Mesenchymal stem cell (in vitro differentiated cells and primary cell): ENCODE data around the gene IL37.

Experiments used
- DNase-seq: peaks from one replicate; pipeline ENCODE4 v3.0.0-alpha.2; 2013
- H2AFZ ChIP-seq: one replicate; pipeline ENCODE4 v1.6.1; 2013; ENCODE audit warnings: low read depth, mild to moderate bottlenecking, control low read depth, inconsistent platforms, low read length, moderate library complexity
- H2AK5ac ChIP-seq: 2 replicates; pipeline ENCODE4 v1.6.1; 2013; ENCODE audit warnings: low read length, moderate library complexity, mild to moderate bottlenecking, inconsistent platforms; ENCODE audit not compliant: severe bottlenecking
- H2BK120ac ChIP-seq: one replicate; pipeline ENCODE4 v1.6.1; 2013; ENCODE audit warnings: low read depth, mild to moderate bottlenecking, inconsistent platforms, low read length, moderate library complexity
- H2BK12ac ChIP-seq, 2 experiments: one replicate each; pipeline ENCODE4 v1.6.1; 2013; ENCODE audit warnings: inconsistent platforms in 2 of 2, low read length in 2 of 2, mild to moderate bottlenecking in 2 of 2, moderate library complexity in 2 of 2, control low read depth in 1 of 2
- H2BK15ac ChIP-seq: one replicate; pipeline ENCODE4 v1.6.1; 2013; ENCODE audit warnings: mild to moderate bottlenecking, low read depth, inconsistent platforms; ENCODE audit not compliant: poor library complexity, severe bottlenecking
- H2BK5ac ChIP-seq: 2 replicates; pipeline ENCODE4 v1.6.1; 2013; ENCODE audit warnings: low read depth, mild to moderate bottlenecking, low read length, control low read depth, inconsistent platforms; ENCODE audit not compliant: poor library complexity, severe bottlenecking
- H3K14ac ChIP-seq, 2 experiments: one replicate each; pipeline ENCODE4 v1.6.1; 2013; ENCODE audit warnings: inconsistent platforms in 2 of 2, low read length in 2 of 2, control low read depth in 1 of 2, mild to moderate bottlenecking in 1 of 2, moderate library complexity in 1 of 2
- H3K18ac ChIP-seq, 2 experiments: one replicate each; pipeline ENCODE4 v1.6.1; 2013; ENCODE audit warnings: inconsistent platforms in 2 of 2, low read length in 2 of 2, control low read depth in 1 of 2, low read depth in 1 of 2, mild to moderate bottlenecking in 1 of 2
- H3K23ac ChIP-seq, 2 experiments: one replicate each; pipeline ENCODE4 v1.6.1; 2013; ENCODE audit warnings: inconsistent platforms in 2 of 2, low read length in 2 of 2, mild to moderate bottlenecking in 2 of 2, moderate library complexity in 2 of 2, control low read depth in 1 of 2
- H3K27ac ChIP-seq: 2 replicates; pipeline ENCODE4 v1.5.1; 2013; ENCODE audit warnings: mild to moderate bottlenecking, moderate library complexity, low read length, control low read depth, inconsistent platforms; ENCODE audit not compliant: poor library complexity, severe bottlenecking
- H3K27me3 ChIP-seq, 2 experiments: 2 replicates each; pipeline versions ENCODE4 v1.6.1 to v1.7.0; 2013; ENCODE audit warnings: low read length in 2 of 2, mild to moderate bottlenecking in 2 of 2, moderate library complexity in 2 of 2, control low read depth in 1 of 2, inconsistent platforms in 1 of 2; ENCODE audit not compliant: control insufficient read depth in 1 of 2, insufficient read depth in 1 of 2
- H3K36me3 ChIP-seq, 2 experiments: 2 replicates each; pipeline versions ENCODE4 v1.6.1 to v1.7.0; 2013; ENCODE audit warnings: low read length in 2 of 2, control low read depth in 1 of 2, inconsistent platforms in 1 of 2, low read depth in 1 of 2, mild to moderate bottlenecking in 1 of 2; ENCODE audit not compliant: insufficient read depth in 2 of 2, control insufficient read depth in 1 of 2
- H3K4ac ChIP-seq, 2 experiments: one replicate each; pipeline ENCODE4 v1.6.1; 2013; ENCODE audit warnings: inconsistent platforms in 2 of 2, low read length in 2 of 2, mild to moderate bottlenecking in 2 of 2, moderate library complexity in 2 of 2, control low read depth in 1 of 2, low read depth in 1 of 2
- H3K4me1 ChIP-seq: 2 replicates; pipeline ENCODE4 v1.6.1; 2013; ENCODE audit warnings: low read depth, low read length, control low read depth; ENCODE audit not compliant: control insufficient read depth, insufficient read depth
- H3K4me2 ChIP-seq: 2 replicates; pipeline ENCODE4 v1.6.1; 2013; ENCODE audit warnings: low read length, mild to moderate bottlenecking, inconsistent platforms; ENCODE audit not compliant: poor library complexity, severe bottlenecking
- H3K4me3 ChIP-seq, 2 experiments: 2 replicates each; pipeline versions ENCODE4 v1.5.1 to v1.7.0; 2013; ENCODE audit warnings: low read length in 2 of 2, mild to moderate bottlenecking in 2 of 2, control low read depth in 1 of 2, low read depth in 1 of 2; ENCODE audit not compliant: insufficient read depth in 1 of 2
- H3K79me1 ChIP-seq: replicated peaks from 2 replicates; pipeline ENCODE4 v1.6.1; 2013; ENCODE audit warnings: mild to moderate bottlenecking, control low read depth, low read length, inconsistent platforms; ENCODE audit not compliant: poor library complexity, severe bottlenecking
- H3K9ac ChIP-seq: 2 replicates; pipeline ENCODE4 v1.7.0; 2013; ENCODE audit warnings: mild to moderate bottlenecking, low read length, moderate library complexity
- H3K9me3 ChIP-seq: 2 replicates; pipeline ENCODE4 v1.7.0; 2013; ENCODE audit warnings: mild to moderate bottlenecking, low read length; ENCODE audit not compliant: control insufficient read depth
- H4K8ac ChIP-seq: one replicate; pipeline ENCODE4 v1.6.1; 2013; ENCODE audit warnings: inconsistent platforms, mild to moderate bottlenecking, low read length, moderate library complexity
- H4K91ac ChIP-seq: one replicate; pipeline ENCODE4 v1.6.1; 2013; ENCODE audit warnings: mild to moderate bottlenecking, low read length, inconsistent platforms
- WGBS: methylation state at CpG from one replicate; pipeline ENCODE4 v1.1.7; 2013; ENCODE audit warnings: mixed read lengths; 5-methylcytosine and 5-hydroxymethylcytosine counted together

IL37 gene

GRCh38 chr2:112916145-112916571, 5.2 kb downstream of the IL37 start:
- H3K4me1 ChIP-seq: no peaks in the 10 kb centered on the region
- H3K79me1 ChIP-seq: no peaks in the 10 kb centered on the region
- H3K14ac ChIP-seq: no peak overlapping the region
- H4K8ac ChIP-seq: no peak overlapping the region
- DNase-seq: no peak
- H2AFZ ChIP-seq: no peak overlapping the region
- H4K91ac ChIP-seq: no peak overlapping the region
- H2AK5ac ChIP-seq: no peak overlapping the region
- H2BK12ac ChIP-seq: no peak overlapping the region
- no peaks in the 10 kb centered on the region for H3K9me3 ChIP-seq
- 66% methylated on average over 3 of the region's 3 CpGs for whole genome bisulfite sequencing
- H3K23ac ChIP-seq: no peak overlapping the region
- no peak overlapping the region for H2BK15ac ChIP-seq
- no peak overlapping the region for H2BK5ac ChIP-seq
- H3K4ac ChIP-seq: no peak overlapping the region
- no peak overlapping the region for H3K9ac ChIP-seq
- no peak overlapping the region for H3K18ac ChIP-seq
- H3K36me3 ChIP-seq: no peaks in the 10 kb centered on the region
- H3K4me3 ChIP-seq: no peak overlapping the region
- no peak overlapping the region for H3K4me2 ChIP-seq
- H2BK120ac ChIP-seq: no peak overlapping the region
- peaks cover 35 to 63% of the 10 kb centered on the region in 2 experiments for H3K27me3 ChIP-seq
- H3K27ac ChIP-seq: no peak overlapping the region

GRCh38 chr2:112916625-112917247, 5.8 kb downstream of the IL37 start:
- Histone ChIP-seq H2BK15ac (no peak overlapping the region), H3K36me3 (no peaks in the 10 kb centered on the region), H3K23ac (no peak overlapping the region), H3K79me1 (no peaks in the 10 kb centered on the region), H2AK5ac (no peak overlapping the region), H3K9ac (no peak overlapping the region), H3K4me2 (no peak overlapping the region), H2BK12ac (no peak overlapping the region), H2BK120ac (no peak overlapping the region), H3K14ac (no peak overlapping the region), H3K4ac (no peak overlapping the region), H2AFZ (no peak overlapping the region), H4K8ac (no peak overlapping the region), H3K27me3 (peaks cover 30 to 57% of the 10 kb centered on the region in 2 experiments), H2BK5ac (no peak overlapping the region), H3K9me3 (no peaks in the 10 kb centered on the region), H3K18ac (no peak overlapping the region), H3K4me1 (no peaks in the 10 kb centered on the region), H3K27ac (no peak overlapping the region), H4K91ac (no peak overlapping the region), H3K4me3 (no peak overlapping the region)
- 83% methylated on average over 3 of the region's 4 CpGs for WGBS
- no peak for DNase-seq

- Histone ChIP-seq H3K4me3 (no peak overlapping the region), H2BK15ac (no peak overlapping the region), H3K14ac (no peak overlapping the region), H3K23ac (no peak overlapping the region), H2BK120ac (no peak overlapping the region), H4K8ac (no peak overlapping the region), H3K36me3 (no peaks in the 10 kb centered on the region), H2AFZ (no peak overlapping the region), H3K79me1 (no peaks in the 10 kb centered on the region), H3K27me3 (peaks cover 24 to 48% of the 10 kb centered on the region in 2 experiments), H3K4me1 (no peaks in the 10 kb centered on the region), H3K27ac (no peak overlapping the region), H4K91ac (no peak overlapping the region), H3K9me3 (no peaks in the 10 kb centered on the region), H3K18ac (no peak overlapping the region), H3K4me2 (no peak overlapping the region), H3K9ac (no peak overlapping the region), H2BK5ac (no peak overlapping the region), H3K4ac (no peak overlapping the region), H2AK5ac (no peak overlapping the region), H2BK12ac (no peak overlapping the region)
- 76% methylated on average over 4 of the region's 5 CpGs for WGBS
- no peak for DNase-seq
Observed at GRCh38 chr2:112917856-112918255, 6.9 kb downstream of the IL37 start.

- H2BK120ac ChIP-seq: no peak overlapping the region
- no peak overlapping the region for H4K91ac ChIP-seq
- H3K18ac ChIP-seq: no peak overlapping the region
- H3K23ac ChIP-seq: no peak overlapping the region
- no peak overlapping the region for H3K4ac ChIP-seq
- no peak overlapping the region for H2BK5ac ChIP-seq
- H2BK15ac ChIP-seq: no peak overlapping the region
- H3K9me3 ChIP-seq: no peaks in the 10 kb centered on the region
- no peak overlapping the region for H2BK12ac ChIP-seq
- DNase-seq: no peak
- H4K8ac ChIP-seq: no peak overlapping the region
- no peaks in the 10 kb centered on the region for H3K36me3 ChIP-seq
- H3K14ac ChIP-seq: no peak overlapping the region
- WGBS: 85% methylated on average over 4 of the region's 4 CpGs
- no peaks in the 10 kb centered on the region for H3K4me1 ChIP-seq
- no peak overlapping the region for H2AFZ ChIP-seq
- peaks cover 21 to 44% of the 10 kb centered on the region in 2 experiments for H3K27me3 ChIP-seq
- no peaks in the 10 kb centered on the region for H3K79me1 ChIP-seq
- H3K4me3 ChIP-seq: no peak overlapping the region
- H3K9ac ChIP-seq: no peak overlapping the region
- H3K4me2 ChIP-seq: no peak overlapping the region
- no peak overlapping the region for H2AK5ac ChIP-seq
- no peak overlapping the region for H3K27ac ChIP-seq
Observed at GRCh38 chr2:112918256-112918655, 7.3 kb downstream of the IL37 start.
